ENCODE measurements around the gene FANCC.

FANCC gene

GRCh38 chr9:95083086-95083768, 234.3 kb downstream of the FANCC start:
- DNase-seq (ENCODE audit: low read depth): no peak
- TF ChIP-seq CTCF (IDR thresholded peaks at IDR 0.05; ENCODE audit: control insufficient read depth, extremely low read depth, insufficient read depth): no peak
- H3K4me3 ChIP-seq (ENCODE audit: low read depth, low read length): no peak overlapping the region

- DNase-seq (ENCODE audit: low read depth): no peak
- no peak overlapping the region for H3K4me3 ChIP-seq (ENCODE audit: low read depth, low read length)
- no peak for TF ChIP-seq CTCF (IDR thresholded peaks at IDR 0.05; ENCODE audit: control insufficient read depth, extremely low read depth, insufficient read depth)
These were observed 235.0 kb downstream of the FANCC start for GRCh38 chr9:95082401-95083084.

GRCh38 chr9:95081998-95082397, 235.5 kb downstream of the FANCC start:
- TF ChIP-seq CTCF (IDR thresholded peaks at IDR 0.05; ENCODE audit: control insufficient read depth, extremely low read depth, insufficient read depth): no peak
- DNase-seq (ENCODE audit: low read depth): no peak
- no peak overlapping the region for H3K4me3 ChIP-seq (ENCODE audit: low read depth, low read length)

- TF ChIP-seq CTCF (IDR thresholded peaks at IDR 0.05; ENCODE audit: control insufficient read depth, extremely low read depth, insufficient read depth): no peak
- H3K4me3 ChIP-seq (ENCODE audit: low read depth, low read length): no peak overlapping the region
- no peak for DNase-seq (ENCODE audit: low read depth)
These were observed 236.4 kb downstream of the FANCC start for GRCh38 chr9:95080961-95081647.

- TF ChIP-seq CTCF (IDR thresholded peaks at IDR 0.05; ENCODE audit: control insufficient read depth, extremely low read depth, insufficient read depth): no peak
- DNase-seq (ENCODE audit: low read depth): no peak
- no peak overlapping the region for H3K4me3 ChIP-seq (ENCODE audit: low read depth, low read length)
These were observed 238.0 kb downstream of the FANCC start for GRCh38 chr9:95079461-95079860.

GRCh38 chr9:95078939-95079338, 238.6 kb downstream of the FANCC start:
- TF ChIP-seq CTCF (IDR thresholded peaks at IDR 0.05; ENCODE audit: control insufficient read depth, extremely low read depth, insufficient read depth): 0 out of 2 replicates have a peak, but pooled peaks have one; percentile 9
- H3K4me3 ChIP-seq (ENCODE audit: low read depth, low read length): no peak overlapping the region
- DNase-seq (ENCODE audit: low read depth): no peak
